ENCODE measurements around the gene PRUNE2. TPM values are rescaled to one million over a fixed set of nuclear protein-coding genes. Genes with fewer than 3 reads are reported as not detected.
A peak's percentile ranks its signal among the peaks of the same experiment; 100 is the strongest.

PRUNE2 gene
- total and polyA plus RNA-seq, 4 donors: 3.8 to 18.1 (median 7.8) TPM

- Histone ChIP-seq H3K4me1 (ENCODE audit: control insufficient read depth in 5 of 5, insufficient read depth in 5 of 5, low read length in 5 of 5) (no peaks in the 10 kb centered on the region), H3K36me3 (ENCODE audit: control insufficient read depth in 4 of 4, insufficient read depth in 4 of 4, low read length in 4 of 4) (no peaks in the 10 kb centered on the region), H3K9ac (ENCODE audit: insufficient read depth in 1 of 2, low read length in 2 of 2) (no peak overlapping the region), H3K9me3 (ENCODE audit: control insufficient read depth in 4 of 4, insufficient read depth in 3 of 4, low read length in 3 of 4) (no peaks in the 10 kb centered on the region), H3K27me3 (ENCODE audit: control insufficient read depth in 3 of 3, insufficient read depth in 3 of 3, low read length in 2 of 3) (peaks cover 0 to 2% (median 0%) of the 10 kb centered on the region in 3 donors), H3K4me3 (no peak overlapping the region), H3K27ac (ENCODE audit: low read depth in 1 of 2, low read length in 1 of 2) (no peak overlapping the region)
- no peak for TF ChIP-seq CTCF (IDR thresholded peaks at IDR 0.05; ENCODE audit: control extremely low read depth, extremely low read depth)
- ATAC-seq (ENCODE audit: insufficient read depth, low FRiP score): no peak
- 62 to 76% methylated on average over 9 of the region's 9 CpGs for WGBS, 2 donors
- DNase-seq: no peak
Observed at GRCh38 chr9:76827296-76828080, 78.4 kb downstream of the PRUNE2 start.

DNA sequence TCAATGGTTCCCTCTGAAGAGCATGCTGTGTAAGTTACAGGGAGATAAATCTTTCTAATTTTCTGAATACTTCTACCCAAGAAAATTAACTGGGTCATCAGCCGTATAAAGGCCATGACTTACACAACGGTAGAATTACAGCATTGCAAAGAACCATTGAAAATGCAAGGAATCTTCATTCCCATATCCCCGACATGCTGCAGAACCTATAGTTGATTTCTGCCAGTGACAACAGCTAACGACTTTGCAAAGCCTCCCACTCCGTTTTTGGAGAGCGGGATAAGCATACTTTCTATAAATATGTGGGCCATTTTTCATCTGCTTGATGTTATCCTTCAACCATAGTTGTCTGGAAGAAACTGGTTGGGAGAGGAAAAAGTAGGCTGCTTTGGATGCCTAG is 85.5 kb downstream of the PRUNE2 start:
- no peak for TF ChIP-seq CTCF (IDR thresholded peaks at IDR 0.05; ENCODE audit: control extremely low read depth, extremely low read depth)
- Histone ChIP-seq H3K27ac (ENCODE audit: low read depth in 1 of 2, low read length in 1 of 2) (no peak overlapping the region), H3K9me3 (ENCODE audit: control insufficient read depth in 4 of 4, insufficient read depth in 3 of 4, low read length in 3 of 4) (no peaks in the 10 kb centered on the region), H3K4me3 (no peak overlapping the region), H3K4me1 (ENCODE audit: control insufficient read depth in 5 of 5, insufficient read depth in 5 of 5, low read length in 5 of 5) (no peaks in the 10 kb centered on the region), H3K27me3 (ENCODE audit: control insufficient read depth in 3 of 3, insufficient read depth in 3 of 3, low read length in 2 of 3) (no peaks in the 10 kb centered on the region), H3K9ac (ENCODE audit: insufficient read depth in 1 of 2, low read length in 2 of 2) (no peak overlapping the region), H3K36me3 (ENCODE audit: control insufficient read depth in 4 of 4, insufficient read depth in 4 of 4, low read length in 4 of 4) (no peaks in the 10 kb centered on the region)
- DNase-seq (no peak), ATAC-seq (ENCODE audit: insufficient read depth, low FRiP score) (no peak)
- WGBS, 2 donors: 84 to 89% methylated on average over 6 of the region's 6 CpGs

DNA sequence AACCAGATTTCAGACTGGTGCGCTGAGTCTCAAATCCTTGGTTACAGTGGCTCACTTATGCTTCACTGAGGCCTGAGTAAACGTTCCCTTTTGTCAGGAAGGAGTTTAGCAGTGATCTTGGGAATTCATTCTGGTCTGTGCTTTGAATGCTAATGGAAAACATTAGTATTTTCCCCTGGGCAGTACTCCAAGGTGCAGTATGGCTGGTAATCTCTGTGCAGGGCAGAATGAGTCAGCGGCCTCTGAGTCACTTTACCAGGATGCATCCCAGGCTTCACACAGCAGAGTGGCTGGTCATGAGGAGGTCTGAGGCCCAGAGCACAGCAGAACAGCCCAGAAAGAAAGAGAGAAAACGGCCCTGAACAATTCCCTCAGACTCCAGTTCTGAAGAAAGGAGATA is 87.6 kb downstream of the PRUNE2 start:
- DNase-seq: no peak
- no peaks in the 10 kb centered on the region for H3K27me3 ChIP-seq (ENCODE audit: control insufficient read depth in 3 of 3, insufficient read depth in 3 of 3, low read length in 2 of 3)
- WGBS, 2 donors: 68 to 85% methylated on average over 4 of the region's 4 CpGs
- no peak overlapping the region for H3K4me3 ChIP-seq
- peak; percentile 72 for ATAC-seq (ENCODE audit: insufficient read depth, low FRiP score)
- H3K9ac ChIP-seq (ENCODE audit: insufficient read depth in 1 of 2, low read length in 2 of 2): no peak overlapping the region
- no peaks in the 10 kb centered on the region for H3K36me3 ChIP-seq (ENCODE audit: control insufficient read depth in 4 of 4, insufficient read depth in 4 of 4, low read length in 4 of 4)
- TF ChIP-seq CTCF (IDR thresholded peaks at IDR 0.05; ENCODE audit: control extremely low read depth, extremely low read depth): no peak
- no peaks in the 10 kb centered on the region for H3K9me3 ChIP-seq (ENCODE audit: control insufficient read depth in 4 of 4, insufficient read depth in 3 of 4, low read length in 3 of 4)
- no peaks in the 10 kb centered on the region for H3K4me1 ChIP-seq (ENCODE audit: control insufficient read depth in 5 of 5, insufficient read depth in 5 of 5, low read length in 5 of 5)
- H3K27ac ChIP-seq (ENCODE audit: low read depth in 1 of 2, low read length in 1 of 2): no peak overlapping the region
